ENCODE results near the gene CABLES1.

Gene CABLES1

DNA sequence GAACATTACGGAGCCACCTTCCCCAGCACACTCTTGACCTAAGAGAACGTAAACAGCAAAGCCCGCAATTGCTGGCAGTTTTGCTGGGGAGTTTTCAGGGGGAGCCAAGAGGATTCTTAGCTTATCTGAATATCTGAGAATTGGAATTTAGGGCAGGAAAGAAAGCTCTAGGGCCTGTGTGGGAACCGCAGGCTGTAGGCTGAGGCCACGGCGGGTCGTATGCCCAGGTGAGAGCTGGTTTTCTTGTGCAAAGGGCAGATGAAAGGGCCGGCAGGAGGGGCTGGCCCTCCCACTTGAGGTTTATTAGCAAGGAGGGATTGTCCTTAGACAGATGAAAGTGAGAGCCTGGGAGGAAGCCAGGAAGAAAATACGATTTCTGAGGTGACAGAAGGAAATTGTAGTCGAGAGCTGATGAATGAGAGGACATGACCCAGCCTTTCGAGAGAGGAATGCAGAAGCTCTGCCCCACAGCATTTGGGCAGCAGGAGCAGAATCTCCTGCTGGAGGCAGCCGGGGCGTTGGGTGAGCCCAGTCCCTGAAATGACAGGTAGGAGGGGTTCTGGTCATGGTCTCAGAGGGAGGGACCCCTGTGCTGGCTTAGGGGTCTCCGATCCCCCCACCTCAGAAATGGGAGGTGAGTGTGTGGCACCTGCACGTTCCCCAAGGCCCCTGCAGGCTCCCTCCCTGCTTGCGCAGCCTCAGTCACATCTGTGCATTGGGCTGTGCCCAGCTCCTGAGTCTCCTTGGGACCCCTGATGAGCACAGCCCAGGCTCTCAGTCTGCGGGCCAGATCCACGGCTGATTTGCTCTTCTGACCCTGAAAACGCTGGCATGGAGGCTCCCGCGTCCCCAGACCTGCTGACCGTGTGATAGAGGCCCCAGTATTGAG lies 61.1 kb downstream of the CABLES1 start:
- DNase-seq = no peak

DNA sequence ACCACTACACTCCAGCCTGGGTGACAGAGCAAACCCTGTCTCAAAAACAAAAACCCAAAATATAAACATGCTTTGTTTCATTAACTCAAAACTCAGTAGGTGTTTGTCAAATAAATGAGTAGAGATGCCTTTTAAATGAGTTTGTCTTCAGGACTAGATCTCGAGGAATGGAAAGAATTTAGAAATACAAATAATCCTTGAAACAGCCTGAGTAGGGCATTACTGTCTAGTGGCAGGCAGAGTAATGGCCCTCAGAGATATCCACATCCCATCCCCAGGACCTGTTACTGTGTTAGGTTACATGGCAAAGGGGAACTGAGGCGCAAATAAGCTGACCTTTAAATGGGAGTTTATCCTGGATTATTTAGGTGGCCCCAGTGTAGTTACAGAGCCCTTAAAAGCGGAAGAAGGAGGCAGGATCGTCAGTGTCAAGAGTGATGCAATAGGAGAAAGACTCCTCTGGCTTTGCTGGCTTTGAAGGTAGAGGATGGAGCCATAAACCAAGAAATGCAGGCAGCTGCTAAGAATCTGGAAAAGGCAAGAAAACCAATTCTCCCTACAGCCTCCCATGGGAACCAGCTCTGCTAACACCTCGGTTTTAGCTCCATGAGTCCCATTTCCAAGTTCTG lies 63.0 kb downstream of the CABLES1 start:
- DNase-seq = no peak

GRCh38 chr18:23200756-23201155 lies 65.5 kb downstream of the CABLES1 start:
- no peak for DNase-seq

DNA sequence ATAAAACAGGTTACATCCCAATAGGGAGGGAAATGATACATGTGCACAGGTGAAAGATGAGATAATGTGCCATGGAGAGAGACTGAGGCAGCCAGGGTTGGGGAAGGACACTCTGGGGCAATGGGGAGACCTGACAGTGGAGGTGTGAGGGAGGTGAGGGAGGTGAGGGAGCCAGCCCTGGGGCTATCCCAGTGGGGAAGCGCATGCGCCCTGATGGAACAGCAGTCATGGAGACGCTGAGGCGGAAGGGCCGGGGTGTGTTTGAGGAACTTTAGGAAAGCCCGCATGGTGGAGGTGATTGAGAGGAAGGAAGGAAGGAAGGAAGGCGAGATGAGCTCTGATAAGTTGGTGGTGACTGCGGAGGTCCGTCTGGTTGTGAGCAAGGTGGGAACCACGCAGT lies 66.5 kb downstream of the CABLES1 start:
- DNase-seq = no peak

DNA sequence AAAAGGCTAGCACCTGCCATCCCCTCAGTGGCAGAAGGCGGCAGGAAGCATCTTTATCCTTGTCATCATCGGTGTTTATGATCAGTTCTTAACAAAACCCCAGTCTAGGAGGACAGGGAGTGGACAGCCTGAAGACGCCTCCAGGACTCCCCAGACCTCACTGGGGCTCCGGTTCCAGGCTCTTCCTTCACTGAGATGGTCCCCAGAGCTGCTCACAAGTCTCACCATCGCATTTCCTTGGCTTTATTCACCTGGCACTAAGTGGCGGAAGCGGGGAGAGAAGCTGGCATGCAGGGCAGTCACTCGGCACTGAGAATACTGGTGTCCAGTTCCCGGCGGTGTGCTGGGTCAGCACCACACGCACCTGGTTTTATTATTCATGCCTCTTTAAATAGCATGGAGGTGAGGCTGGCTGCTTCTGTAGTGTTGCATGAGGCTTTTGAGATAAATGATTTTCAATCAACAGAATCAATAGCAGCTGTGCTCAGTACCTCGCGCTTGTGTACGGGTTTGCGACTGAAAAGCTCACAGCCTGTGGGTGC lies 68.7 kb downstream of the CABLES1 start:
- no peak for DNase-seq

DNA sequence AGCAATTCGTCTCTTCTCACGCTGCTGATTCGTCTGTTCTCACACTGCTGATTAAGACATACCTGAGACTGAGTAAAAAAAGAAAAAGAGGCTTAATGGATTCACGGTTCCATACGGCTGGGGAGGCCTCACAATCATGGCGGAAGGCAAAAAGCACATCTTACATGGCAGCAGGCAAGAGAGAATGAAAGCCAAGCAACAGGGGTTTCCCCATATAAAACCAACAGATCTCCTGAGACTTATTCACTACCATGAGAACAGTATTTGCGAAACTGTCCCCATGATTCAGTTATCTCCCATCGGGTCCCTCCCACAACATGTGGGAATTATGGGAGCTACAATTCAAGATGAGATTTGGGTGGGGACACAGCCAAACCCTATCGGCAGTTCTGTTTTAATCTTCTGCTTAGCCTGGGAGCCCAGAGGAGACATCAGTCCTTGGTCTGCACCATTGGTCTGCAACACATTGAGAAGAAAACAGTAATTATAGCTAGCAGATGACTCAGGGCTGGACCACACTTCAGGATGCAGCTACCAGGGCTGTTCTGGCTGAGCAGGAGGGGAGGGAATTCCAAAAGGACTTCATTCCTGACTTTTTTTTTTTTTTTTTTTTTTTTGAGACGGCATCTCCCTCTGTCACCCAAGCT lies 69.4 kb downstream of the CABLES1 start:
- no peak for DNase-seq

DNA sequence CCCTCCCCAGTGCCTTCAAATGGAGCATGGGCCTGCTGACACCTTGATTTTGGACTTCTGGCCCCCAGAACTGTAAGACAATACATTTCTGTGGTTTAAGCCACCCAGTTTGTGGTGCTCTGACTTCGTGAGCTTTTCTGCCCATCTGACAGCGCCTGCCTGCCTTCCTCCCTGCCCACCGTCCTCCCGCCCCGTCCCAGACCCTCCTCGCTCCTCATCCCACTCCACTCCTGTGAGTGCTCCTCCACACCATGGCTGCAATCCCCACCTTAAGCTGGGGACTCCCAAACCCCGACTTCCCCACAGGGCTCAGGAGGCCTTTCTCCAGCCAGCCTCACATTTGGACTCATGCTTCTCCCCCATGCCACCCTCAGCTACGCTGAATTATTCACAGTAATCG lies 70.7 kb downstream of the CABLES1 start:
- no peak for DNase-seq

DNA sequence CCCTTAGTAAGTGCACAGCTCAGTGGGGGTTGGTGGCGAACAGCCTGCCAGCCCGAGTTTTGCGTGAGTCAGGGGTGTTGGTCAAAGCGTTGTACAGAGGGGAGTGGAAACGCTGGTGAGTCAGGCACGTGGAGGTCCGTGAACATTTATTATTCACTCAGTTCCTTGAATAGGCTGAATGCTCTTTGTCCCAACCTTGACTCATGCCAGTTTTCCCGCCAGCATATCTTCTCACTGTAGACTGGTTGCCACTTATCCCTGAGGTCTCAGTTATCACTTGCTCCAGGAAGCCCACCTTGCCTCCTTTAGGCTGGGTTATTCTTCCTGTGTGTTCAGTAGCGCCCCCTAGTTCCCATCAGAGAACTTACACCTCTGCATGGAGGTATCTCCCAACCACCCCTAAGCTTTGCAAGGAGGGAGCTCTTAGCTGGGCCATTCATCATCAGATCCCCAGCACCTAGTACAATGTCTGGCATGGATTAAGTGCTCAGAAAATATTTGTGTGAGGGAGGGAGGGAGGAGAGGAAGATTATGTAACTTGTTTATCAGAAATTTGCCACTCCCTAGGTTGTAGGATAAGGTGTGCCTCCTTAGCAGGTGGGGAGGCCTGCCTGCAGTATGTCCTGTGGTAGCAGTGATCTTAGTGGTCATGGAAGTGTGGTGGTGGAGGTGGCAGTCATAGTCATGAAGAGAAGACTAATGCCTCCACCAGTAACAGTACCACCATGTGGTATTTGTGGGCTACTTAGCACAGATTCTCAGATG lies 72.1 kb downstream of the CABLES1 start:
- no peak for DNase-seq

- DNase-seq = no peak
Measured at GRCh38 chr18:23207994-23208393, 72.7 kb downstream of the CABLES1 start.

DNA sequence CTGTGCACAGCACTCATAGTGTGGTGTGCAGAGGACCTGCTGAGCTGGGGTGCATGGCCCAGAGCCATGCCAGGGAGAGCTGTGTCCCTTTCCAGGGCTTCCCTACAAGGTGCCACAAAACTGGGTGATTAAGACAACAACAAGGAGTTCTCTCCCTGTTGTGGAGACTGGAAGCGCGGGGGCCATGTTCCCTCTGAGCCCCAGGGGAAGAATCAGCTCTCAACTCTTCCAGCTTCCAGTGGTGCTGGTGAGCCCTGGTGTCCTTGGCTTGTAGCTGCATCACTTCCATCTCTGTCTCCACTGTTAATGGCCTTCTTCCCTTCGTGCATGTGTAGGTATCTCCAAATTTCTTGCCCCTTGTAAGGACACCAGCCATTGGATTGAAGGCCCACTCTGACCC lies 73.3 kb downstream of the CABLES1 start:
- DNase-seq = no peak

- no peak for DNase-seq
Measured at GRCh38 chr18:23209031-23209430, 73.7 kb downstream of the CABLES1 start.

- no peak for DNase-seq
Measured at GRCh38 chr18:23209796-23210195, 74.5 kb downstream of the CABLES1 start.

- no peak for DNase-seq
Measured at GRCh38 chr18:23210526-23210925, 75.2 kb downstream of the CABLES1 start.

- no peak for DNase-seq
Measured at GRCh38 chr18:23211146-23211545, 75.9 kb downstream of the CABLES1 start.

DNA sequence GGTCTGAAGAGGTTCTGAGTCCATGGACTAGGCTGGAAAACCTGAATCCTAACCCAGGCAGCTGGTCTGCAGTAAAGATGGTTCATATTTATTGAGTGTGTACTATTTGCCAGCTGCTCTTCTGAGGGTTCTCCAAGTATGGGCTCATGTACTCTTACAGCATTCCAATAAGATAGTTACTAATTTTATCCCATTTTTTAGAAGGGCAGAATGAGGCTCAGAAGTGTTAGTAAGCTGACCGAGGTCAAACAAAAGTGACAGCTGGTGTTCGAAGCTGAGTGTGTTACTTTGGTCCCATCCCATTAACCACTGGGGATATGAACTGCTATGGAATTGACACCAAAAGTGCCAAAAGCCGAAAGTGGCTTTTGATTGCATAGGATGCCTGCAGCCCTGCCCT lies 76.9 kb downstream of the CABLES1 start:
- no peak for DNase-seq

GRCh38 chr18:23213200-23213599 lies 77.9 kb downstream of the CABLES1 start:
- no peak for DNase-seq

- no peak for DNase-seq
Measured at GRCh38 chr18:23217781-23218180, 82.5 kb downstream of the CABLES1 start.

GRCh38 chr18:23220355-23220754 lies 85.1 kb downstream of the CABLES1 start:
- no peak for DNase-seq

DNA sequence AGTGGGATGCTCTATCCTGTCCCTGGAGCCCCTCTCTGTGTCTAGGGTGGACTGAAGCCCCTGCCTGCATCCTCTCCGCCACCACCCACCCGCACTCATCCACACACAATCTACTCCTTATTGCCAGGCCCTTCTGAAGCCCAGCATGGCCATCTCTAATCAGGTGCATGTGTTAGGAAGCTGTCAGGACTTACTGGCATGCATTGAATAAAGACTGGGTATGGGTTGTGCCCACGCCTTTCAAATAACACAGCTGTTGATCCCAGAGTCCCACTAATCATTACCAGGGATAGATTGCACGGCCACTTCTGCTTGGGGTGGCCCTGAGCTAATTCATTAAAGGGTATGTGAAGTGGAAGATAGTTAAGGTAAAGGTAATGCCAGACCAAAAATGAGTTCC lies 88.4 kb downstream of the CABLES1 start:
- DNase-seq = no peak

GRCh38 chr18:23225503-23225902 lies 90.2 kb downstream of the CABLES1 start:
- DNase-seq = no peak

DNA sequence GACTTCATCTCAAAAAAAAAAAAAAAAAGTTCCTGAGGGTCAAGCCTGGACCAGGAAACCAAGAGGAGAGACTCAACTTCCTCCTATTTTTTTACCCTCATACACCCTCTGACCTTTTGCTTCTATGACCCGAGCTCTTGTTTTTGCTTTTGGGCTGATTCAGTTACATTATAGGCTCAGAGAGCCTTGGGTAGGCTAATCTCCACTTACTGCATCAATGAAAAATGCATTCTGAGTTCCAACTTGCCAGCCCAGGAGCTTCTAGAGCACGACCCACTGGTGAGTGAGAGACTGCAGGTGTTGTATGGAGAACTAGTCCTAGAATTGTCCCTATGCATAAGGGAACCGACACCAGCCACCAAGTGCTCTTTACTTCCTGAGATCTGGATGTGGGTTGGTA lies 91.1 kb downstream of the CABLES1 start:
- no peak for DNase-seq

DNA sequence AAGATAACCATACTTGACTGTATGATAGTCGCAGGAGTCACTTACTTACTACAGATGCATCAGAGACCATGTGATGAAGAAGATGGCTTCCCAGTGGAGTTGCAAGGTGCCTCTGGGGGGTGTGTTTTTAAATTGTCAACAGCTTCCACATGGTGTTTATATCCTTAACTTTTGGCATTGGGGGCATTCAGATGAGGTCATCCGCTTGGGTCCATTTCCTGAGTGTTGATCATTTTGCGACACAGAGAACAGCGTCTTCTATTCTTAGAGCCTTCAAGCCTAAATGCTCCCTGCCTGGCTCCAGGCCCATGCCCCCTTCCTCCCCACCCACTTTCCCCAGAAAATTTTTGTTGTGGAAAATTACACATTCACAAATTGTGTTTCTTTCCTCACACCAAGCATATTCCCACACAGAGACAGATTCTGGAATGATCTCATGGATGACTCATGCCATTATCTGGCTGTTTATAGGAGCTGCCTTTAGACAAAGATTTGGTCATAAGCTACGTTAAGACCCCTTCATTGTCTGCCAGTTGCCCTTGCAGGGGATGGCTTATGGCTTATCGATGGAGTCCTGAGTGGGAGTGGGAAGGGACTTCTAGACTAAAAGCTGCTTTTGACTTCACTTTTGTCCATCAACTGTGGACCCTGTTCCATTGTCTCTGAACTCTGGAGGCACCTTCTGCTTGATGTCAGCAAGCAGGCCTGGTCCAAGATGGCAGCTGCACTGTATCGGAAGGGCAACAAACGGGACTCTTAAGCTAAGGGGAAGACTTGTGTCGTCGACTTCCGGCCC lies 91.8 kb downstream of the CABLES1 start:
- no peak for DNase-seq
